HG03066 (cell line): Measurements from ENCODE around the gene PHLDA1.

ENCODE experiments used
- ATAC-seq: cut with Tn5 transposase; IDR thresholded peaks from one replicate; pipeline ENCODE4 v1.9.1; 2021; ENCODE audit warnings: low read depth; ENCODE audit not compliant: unreplicated experiment

Gene PHLDA1

DNA sequence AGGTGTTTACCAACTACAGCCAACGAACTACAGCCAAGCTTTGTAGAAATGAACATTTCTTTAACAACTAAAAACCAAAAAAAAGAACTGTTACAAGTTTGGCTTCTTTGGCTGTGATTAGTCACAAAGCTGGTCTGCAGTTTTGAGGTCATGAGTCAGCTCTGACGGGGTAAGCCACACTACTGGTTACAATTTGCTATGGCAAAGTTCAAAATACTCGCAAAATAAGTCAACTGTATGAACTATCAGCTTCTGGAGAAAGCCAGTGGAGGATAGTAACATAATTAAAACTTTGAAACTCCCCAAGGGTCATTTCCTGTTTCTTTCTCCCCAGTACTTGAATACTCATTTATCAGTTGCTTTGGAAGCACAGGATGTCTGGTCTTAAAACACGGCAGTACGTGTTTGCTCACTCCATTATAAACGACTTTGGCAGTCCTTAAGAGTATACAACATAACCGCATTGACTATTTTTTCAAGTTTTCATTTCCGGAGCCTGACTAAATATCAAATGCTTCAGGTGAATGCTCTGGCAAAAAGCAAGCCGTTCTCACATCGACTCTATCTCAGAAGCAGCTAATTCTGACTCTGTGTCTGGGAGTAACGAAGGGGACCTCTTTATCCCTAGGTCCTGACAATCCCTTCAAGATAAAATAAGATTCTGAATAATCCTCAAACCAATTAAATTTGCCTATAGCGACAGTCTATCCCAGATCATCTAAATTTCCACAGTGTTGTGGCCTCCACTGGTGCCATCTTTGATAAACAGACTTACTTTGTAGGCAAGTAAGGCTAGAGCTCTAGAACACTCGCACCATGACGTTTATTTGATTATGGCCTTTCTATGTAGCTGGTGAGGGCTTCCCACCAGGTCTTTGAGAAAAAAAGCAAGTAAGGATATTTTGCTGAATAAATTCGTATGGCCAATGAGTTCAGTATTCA lies 10.6 kb downstream of the PHLDA1 start:
- ATAC-seq = peak; percentile 67

DNA sequence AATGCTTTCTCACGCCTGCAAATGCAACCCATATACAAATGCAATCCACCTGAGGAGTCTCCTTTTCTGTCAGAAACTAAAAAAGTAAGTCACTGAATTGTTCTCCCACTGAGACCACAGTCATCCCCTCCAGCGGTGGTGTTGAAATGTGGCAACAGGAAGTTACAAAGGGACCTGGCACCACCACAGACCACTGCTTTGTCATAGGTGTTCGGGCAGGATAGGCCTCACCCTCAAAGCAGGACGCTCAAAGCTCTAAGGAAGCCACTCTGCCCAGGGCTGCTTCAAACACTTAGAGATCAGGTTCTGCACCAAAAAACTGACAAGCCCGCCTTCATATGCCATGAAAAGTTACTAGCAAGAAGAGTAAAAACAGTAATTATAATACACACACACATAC lies 11.3 kb downstream of the PHLDA1 start:
- ATAC-seq = peak; percentile 46

DNA sequence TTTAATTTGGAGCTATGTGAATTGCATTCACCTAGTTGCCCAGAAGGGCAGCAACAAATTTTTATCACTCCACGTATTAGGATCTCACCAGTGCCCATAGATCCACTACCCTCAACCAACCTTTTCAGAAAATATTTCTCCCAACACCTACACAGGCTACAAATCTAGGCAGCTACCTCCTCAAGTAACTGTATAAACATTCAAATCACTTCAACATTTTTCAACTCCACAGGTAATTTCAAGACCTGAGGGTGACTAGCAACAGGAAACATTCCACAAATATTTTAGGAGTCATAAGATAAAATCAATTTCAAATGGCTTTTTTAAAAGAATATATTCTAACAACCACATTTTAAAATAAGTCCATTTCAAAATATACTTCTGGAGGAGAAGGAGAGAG lies 12.9 kb downstream of the PHLDA1 start:
- ATAC-seq = no peak

DNA sequence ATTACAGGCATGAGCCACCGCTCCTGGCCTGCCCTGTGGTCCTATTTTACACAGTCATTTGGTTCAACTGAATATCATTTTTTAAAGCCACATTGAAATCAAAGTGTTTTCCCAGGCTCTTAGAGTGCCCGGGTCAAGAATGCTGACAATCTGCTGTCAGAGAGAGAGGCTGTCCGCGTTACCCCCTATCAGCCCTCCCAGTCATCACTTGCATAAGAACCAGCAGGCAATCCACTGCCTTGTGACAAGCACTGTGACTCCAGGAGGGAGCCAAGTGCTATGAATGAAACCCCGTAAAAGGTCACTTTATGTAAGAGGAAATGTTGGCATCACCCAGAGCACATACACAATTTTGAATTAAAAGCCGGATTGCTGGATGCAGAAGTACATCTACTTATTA lies 13.5 kb downstream of the PHLDA1 start:
- ATAC-seq = no peak

DNA sequence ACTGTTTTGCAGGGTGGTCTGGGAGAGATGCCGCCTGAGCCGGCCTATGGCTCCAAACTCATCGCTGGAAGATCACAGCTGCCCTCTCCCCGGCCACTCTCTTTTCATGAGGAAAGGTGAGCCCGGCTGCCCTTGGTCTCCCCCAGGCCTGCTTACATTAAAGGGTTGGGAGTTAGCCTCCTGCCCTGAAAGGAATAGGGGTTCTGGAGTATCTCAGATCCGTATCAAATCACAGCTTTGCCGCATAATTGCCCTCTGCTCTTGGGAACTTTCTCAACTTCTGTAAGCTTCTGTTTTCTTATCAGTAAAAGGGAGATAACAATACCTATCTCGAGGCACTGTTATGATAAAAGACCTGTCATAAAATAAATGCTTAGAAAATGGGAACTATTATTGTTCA lies 17.6 kb downstream of the PHLDA1 start:
- no peak for ATAC-seq

DNA sequence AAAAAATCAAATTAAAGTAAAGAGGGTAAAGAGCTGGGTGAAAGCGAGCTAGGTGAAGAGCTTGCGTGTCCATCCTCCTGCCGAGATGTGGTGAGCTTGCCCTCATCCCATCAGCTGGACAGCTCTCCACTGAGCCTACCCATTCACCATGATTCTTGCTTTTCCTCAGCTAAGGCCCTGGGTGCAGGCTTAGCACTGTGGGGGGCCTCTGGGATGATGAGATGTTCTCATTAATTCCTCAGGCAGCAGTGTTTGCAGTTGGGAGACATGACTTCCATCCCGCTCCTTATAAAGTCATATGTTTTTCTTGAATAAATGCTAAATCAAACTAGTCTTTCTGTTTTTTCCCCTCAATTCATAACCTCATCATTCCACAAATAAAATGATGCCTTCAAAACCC lies 18.0 kb downstream of the PHLDA1 start:
- no peak for ATAC-seq

DNA sequence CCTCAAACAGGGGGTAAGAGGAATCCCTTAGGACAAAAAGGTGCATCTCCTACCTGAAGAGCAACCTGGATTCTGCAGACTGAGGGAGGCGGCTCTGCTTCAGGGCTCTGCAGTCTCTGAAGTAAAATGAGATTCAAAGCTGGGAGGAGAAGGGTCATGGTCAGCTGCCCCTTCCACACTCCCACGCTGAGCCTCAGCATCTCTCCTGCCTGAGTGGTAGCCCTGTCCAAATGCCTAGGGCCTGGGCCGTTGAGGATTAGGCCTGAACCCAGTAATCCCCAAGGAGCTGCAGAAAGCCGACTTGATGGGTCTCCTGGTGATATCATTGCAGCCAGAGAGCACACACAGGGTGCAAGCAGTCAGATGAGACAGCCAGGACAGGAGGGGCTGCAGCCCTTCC lies 18.9 kb downstream of the PHLDA1 start:
- no peak for ATAC-seq

DNA sequence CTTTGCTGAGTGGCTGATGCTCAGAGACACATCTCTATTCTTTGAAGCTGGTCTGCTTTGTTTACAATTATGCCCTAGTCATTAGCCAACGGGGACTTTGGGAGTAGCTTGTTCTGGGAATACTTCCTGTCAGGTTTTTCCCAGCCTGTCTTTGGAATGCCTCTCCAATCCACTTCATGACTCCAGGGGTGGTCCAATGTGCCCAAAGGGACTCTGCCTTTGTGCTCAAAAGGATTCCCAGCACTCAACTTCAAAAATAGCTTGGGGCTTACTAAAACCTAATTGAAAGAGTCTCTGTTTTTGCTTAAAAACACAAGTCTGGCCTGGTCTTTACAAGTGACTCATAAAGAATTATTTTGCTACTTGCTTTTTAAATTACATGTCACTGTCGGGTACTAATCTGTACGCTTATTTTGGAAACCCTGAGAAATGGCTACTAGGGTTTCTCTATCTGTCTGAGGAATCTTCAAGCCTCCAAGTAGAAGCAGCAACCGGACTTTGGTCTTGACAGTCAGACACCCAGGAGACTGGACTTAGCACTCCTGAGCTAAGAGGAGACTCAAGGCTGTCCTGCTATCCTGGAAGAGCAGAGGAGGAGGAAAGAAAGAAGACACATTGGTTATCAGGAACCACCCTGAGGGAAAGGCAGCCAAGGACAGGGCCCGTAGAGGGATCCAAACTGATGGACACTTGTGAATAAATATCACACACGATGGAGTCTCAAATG lies 20.7 kb downstream of the PHLDA1 start:
- ATAC-seq = no peak

DNA sequence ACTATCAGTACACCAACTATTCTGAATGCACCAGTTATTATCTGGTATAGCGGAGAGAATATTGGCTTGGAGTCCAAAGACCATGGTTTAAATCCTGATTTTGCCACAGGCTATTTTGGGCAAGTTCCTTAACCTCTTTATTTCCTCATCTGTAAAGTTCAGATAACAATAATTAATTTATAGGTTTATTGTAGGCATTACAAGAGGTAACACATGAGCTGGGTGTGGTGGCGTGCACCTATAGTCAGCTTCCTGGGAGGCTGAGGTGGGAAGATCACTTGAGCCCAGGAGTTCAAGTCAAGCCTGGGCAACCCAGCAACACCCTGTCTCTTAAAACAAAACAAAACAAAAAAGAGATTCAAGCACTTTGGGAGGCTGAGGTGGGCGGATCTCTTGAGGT lies 23.1 kb downstream of the PHLDA1 start:
- ATAC-seq = no peak

DNA sequence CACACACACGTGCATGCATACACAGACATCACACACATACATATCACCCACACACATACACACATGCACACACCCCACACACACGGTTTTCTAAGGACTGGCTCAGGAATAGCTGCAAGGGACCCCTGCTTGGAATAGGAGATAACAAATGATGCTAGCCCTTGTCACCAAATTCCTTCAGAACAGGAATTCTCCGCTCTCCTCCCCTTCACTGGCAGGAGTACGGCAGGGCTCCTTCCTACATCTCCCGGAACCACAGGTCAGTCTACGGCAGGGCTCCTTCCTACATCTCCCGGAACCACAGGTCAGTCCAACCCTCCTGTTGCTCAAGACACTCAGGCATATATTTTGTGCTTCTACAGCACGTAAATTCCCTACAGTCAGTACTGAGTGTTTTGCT lies 23.9 kb downstream of the PHLDA1 start:
- ATAC-seq = no peak

DNA sequence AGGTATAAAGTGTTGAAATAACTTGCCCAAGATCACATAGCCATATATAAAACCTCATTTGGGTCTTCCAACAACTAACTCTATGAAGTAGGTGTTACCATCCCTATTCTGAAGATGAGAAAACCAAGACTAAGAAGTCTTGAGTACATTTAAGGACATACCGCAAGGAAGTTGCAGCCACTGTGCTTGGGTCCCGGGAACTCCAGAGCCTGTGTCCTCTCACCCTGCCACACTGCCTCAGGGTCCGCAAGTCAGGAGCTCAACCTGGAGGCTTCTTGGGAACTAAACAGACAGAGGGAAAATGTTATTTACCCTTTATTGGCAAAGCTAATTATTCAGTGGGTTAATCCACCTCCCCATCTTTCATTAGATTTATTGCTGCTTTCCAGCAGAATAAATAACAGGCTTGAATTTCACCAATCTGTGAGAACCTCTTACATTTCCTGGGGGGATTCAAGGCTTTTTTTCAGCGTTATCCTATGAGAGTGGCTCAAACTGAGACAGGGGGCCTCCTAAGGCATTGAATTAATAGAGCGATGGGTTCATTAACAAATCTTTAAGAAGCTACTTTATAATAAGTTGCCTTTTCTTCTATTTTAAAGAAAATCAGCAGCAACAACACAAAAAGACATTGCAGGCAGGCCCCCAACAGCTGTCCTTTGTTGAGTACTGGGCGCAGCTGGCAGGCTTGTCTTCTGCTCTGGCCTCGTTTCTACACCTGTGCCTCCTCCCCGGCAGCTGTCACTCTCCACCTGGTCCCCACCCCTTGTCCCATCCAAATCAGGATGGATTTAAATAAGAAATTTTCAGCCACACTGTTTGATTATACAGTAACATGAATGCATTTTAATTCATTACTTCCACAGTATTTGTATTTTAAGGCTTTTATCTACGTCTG lies 25.3 kb downstream of the PHLDA1 start:
- no peak for ATAC-seq

DNA sequence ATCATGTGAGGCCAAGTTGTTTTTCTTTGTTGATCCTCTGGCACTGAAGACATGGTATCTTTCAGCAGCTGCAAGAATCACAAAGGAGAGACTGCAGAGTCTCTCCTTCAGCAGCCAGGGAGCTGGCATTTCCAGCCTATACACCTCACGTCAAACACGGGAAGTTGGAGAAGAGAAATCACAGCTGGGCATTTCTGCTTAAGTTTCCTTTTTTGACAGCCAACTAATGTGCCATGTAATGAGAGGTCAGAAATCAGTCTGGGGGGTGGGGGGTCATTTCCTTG lies 28.3 kb downstream of the PHLDA1 start:
- ATAC-seq = no peak

DNA sequence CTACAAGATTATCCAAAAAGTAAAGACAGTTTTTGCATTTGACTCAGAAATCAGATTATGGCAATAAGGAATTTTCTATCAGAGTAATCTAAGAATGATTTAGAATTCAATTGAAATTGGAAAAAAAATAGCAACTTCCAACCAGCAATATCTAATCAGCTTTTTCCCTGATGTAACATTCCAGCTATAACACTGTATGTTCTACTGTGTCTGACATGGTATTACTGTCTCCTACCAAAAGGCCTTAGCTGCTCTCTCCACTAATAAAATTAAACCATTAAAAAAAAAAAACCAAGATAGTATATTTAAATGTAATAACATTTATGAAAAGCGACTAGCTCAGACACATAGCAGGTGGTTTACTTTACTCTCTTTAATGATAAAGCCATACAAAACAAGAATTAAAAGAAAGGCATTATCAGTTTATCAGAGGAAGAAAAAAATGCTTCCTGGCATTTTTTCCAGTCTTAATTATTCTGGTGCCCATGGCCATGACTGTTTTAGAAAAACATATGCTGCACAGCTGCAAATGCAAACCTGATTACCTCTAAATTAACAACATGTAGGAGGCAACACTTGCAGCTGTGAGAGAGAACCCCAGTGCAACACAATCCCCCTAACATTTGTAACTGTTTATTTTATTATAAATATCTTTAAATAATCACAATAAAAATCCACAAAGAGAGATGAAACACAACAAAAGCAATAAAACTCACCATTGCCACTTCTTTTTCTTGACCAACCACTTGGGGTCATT lies 28.8 kb downstream of the PHLDA1 start:
- ATAC-seq = no peak

DNA sequence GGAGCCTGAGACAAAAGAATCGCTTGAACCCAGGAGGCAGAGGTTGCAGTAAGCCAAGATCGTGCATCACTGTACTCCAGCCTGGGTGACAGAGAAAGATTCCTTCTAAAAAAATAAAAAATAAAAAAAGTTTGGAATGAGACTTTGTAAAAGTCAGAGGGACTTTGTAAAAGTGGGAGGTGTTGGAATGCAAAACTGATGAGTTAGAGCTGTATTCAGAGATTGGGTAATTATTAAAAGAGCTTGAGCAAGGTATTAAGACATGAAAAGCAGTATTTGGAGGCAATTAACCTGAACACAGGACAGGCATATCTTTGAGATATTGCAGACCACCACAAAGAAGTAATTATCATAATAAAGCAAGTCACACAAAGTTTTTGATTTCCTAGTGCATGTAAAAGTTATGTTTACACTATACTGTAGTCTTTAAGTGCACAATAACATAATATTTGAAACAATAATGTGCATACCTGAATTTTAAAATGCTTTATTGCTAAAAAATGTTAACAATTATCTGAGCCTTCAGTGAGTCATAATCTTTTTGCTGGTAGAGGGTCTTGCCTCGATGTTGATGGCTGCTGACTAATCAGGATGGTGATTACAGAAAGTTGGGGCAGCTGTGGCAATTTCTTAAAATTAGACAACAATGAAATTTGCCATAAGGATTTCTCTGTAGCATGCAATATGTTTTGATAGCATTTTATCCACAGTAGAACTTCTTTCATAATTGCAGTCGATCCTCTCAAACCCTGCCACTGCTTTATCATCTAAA lies 33.1 kb downstream of the PHLDA1 start:
- no peak for ATAC-seq

DNA sequence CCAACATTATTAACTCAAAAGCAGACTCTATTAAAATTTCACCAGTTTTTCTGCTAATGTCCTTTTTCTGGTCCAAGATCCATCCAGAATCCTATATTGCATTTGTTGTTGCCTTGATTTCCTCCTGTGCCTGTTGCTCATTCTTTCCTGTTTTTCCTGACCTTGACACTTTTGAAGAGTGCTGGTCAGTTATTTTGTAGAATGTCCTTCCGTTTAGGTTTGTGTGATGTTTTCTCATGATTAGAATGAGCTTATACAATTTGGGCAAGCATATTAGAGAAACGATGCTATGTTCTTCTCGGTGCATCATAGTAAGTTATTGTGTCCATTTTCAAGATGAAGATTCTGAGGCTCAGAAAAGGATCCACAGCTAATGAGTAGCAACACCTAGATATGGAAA lies 33.9 kb downstream of the PHLDA1 start:
- ATAC-seq = no peak

DNA sequence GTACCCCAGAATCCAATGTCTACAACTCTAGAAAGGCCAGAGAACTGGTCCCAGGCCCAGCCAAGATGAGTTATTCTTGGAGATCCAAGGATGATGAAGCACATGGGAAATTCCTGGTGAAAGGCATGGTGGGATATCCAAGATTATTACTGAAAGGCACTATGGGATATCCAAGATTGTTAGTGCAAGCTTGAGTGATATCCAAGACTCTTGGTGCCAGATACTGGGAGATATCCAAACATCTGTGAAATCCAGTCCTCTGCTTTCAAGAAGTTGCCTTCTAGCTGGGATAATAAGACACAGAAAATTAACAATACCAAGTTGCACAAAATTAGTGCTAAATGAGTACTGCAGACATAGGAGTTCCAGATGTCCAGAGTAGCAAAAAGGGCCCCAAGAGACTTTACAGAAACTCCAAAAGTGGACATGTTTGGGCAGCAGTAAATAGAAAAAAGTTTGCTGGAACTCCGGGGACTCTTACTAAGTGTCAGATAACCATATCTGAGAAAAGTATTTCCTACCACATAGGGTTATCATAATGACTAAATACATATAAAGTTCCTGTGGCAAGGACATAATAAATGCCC lies 34.6 kb downstream of the PHLDA1 start:
- ATAC-seq = no peak

DNA sequence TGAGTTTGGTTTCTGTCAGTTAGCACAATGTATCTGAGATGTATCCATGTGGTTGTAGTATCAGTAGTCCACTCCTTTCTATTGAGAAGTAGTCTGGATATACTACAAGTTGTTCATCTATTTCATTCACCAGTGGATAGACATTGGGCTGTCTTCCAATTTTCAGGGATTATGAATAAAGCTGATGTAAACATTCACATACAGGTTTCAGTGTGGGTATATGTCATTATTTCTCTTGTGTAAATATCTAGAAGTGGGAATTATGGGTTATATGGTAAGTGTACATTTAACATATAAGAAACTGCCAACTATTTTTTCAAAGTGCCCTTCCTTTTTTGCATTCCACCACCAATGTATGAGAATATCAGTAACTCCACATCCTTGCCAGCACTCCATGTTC lies 35.9 kb downstream of the PHLDA1 start:
- ATAC-seq = no peak

DNA sequence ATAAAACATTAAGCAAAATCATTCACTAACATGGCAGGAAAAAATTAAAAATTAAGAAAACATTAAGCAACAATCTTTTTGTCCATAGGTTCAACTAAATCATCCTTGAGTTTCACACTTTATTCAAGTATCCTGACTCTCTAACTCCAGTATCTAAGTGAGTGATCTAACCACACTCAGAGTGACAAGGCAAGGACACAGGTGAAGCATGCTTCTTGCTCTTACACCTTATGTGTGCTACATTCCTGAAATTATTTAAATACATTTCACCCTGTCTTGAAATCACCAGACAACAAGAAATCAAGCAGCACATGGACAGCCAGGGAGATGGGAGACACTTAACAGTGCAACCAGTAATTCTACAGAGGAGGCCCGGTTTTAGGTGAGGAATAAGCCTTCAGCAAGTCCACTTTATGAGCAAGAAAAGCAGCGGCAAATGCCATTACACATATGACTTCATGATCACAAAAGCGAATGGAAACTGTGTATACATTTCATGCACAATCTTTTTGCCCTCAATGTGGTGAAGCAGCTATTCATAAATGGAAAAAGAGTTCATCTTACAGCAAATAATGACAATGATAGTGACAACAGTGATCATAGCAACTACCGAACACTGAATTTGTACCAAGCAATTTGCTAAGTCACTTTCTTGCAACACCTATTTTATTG lies 37.4 kb downstream of the PHLDA1 start:
- no peak for ATAC-seq

DNA sequence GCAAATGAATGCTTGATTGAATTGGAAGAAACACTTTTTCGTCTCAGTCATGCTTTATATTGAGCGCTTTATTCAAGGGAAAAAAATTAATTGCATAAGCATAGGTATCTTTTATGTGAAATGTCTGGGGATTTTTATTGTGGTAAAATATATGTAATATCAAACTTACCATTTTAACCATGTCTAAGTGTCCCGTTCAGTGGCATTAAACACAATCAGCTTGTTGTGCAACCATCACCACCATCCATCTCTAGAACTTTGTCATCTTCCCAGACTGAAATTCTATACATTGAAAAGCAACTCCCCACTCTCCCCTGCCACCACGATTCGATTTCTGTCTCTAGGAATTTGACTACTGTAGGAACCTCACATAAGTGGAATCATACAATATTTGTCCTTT lies 39.8 kb downstream of the PHLDA1 start:
- no peak for ATAC-seq
